Esophagus mucosa (tissue), 1 donor: ENCODE measurements around the gene EFEMP2. TPM values are rescaled to one million over a fixed set of nuclear protein-coding genes. Genes with fewer than 3 reads are reported as not detected.
"Not testable (repeated sequence)": the region's sequence is repeated elsewhere in the genome, so short reads cannot be mapped to it uniquely, and the experiment has no call there.

Experiments
- ATAC-seq: fragments of 200-7000 bp; cut with Tn5 transposase; one replicate; pipeline ENCODE4 v1.9.1; 2020
- total RNA-seq: library from RNA; stranded (reverse); gene quantifications from one replicate; pipeline ENCODE4 v1.2.4, GENCODE V29; 2023
- donor health status: DM: yes; HTN: yes; CAD: no.

The EFEMP2 gene
- total RNA-seq, 1 donor from 2014 or later = 4.6 TPM

- peak; percentile 88 for ATAC-seq
Measured at GRCh38 chr11:65900125-65900898, 27.7 kb upstream of the EFEMP2 start, which contains the start of gene FOSL1. FOSL1 (minus strand) TSS chr11:65900388; CDS start chr11:65900339, 49 bp downstream.

- peak; percentile 57 for ATAC-seq
Measured at GRCh38 chr11:65899356-65900124, 26.9 kb upstream of the EFEMP2 start.

GRCh38 chr11:65898656-65899355 is 26.2 kb upstream of the EFEMP2 start:
- no peak for ATAC-seq

- no peak for ATAC-seq
Measured at GRCh38 chr11:65897020-65897471, 24.4 kb upstream of the EFEMP2 start.

GRCh38 chr11:65896034-65896999 is 23.7 kb upstream of the EFEMP2 start:
- ATAC-seq = no peak

GRCh38 chr11:65895482-65895981 is 22.9 kb upstream of the EFEMP2 start:
- no peak for ATAC-seq

GRCh38 chr11:65894034-65894591 is 21.5 kb upstream of the EFEMP2 start:
- ATAC-seq = no peak

- no peak for ATAC-seq
Measured at GRCh38 chr11:65892661-65893317, 20.2 kb upstream of the EFEMP2 start.

GRCh38 chr11:65892137-65892540 is 19.5 kb upstream of the EFEMP2 start:
- ATAC-seq = not testable (repeated sequence)

GRCh38 chr11:65891219-65892136 is 18.9 kb upstream of the EFEMP2 start:
- no peak for ATAC-seq

- ATAC-seq = peak; percentile 80
Measured at GRCh38 chr11:65890324-65891218, 18.0 kb upstream of the EFEMP2 start, which contains the start of gene CCDC85B. CCDC85B (plus strand) TSS chr11:65890673; CDS start chr11:65890784, 111 bp downstream.

GRCh38 chr11:65888163-65888814 is 15.7 kb upstream of the EFEMP2 start, which contains the start of gene FIBP:
FIBP (minus strand) TSS chr11:65888471; CDS start chr11:65888418, 53 bp downstream.
- peak; percentile 80 for ATAC-seq

GRCh38 chr11:65887723-65888162 is 15.1 kb upstream of the EFEMP2 start:
- ATAC-seq = peak; percentile 5

GRCh38 chr11:65886826-65887722 is 14.5 kb upstream of the EFEMP2 start:
- ATAC-seq = no peak

- no peak for ATAC-seq
Measured at GRCh38 chr11:65885808-65886536, 13.4 kb upstream of the EFEMP2 start.

GRCh38 chr11:65885231-65885630 is 12.6 kb upstream of the EFEMP2 start:
- no peak for ATAC-seq
